HAP-1 (cell line): ENCODE results near the gene PSME4.
"Not testable (repeated sequence)": the region's sequence is repeated elsewhere in the genome, so short reads cannot be mapped to it uniquely, and the experiment has no call there.

ENCODE experiments used
- DNase-seq, 2 experiments: peaks; one replicate each; pipeline ENCODE4 v3.0.0-alpha.2; 2016 to 2020; ENCODE audit warnings: low spot score in 2 of 2
- H3K27me3 ChIP-seq: fragments of 250-450 bp; sonication (Bioruptor Pico); 2 replicates; pipeline ENCODE4 v1.5.1; 2020; ENCODE audit warnings: low read depth, mild to moderate bottlenecking, moderate library complexity
- H3K36me3 ChIP-seq: fragments of 250-450 bp; sonication (Bioruptor Pico); replicated peaks from 2 replicates; pipeline ENCODE4 v1.5.1; 2020; ENCODE audit warnings: mild to moderate bottlenecking
- H3K4me1 ChIP-seq: fragments of 250-450 bp; sonication (Bioruptor Pico); 2 replicates; pipeline ENCODE4 v1.5.1; 2020; ENCODE audit warnings: mild to moderate bottlenecking
- H3K4me3 ChIP-seq: fragments of 250-450 bp; sonication (Bioruptor Pico); 2 replicates; pipeline ENCODE4 v1.5.1; 2020; ENCODE audit warnings: mild to moderate bottlenecking, moderate library complexity
- H3K9me3 ChIP-seq: fragments of 250-450 bp; sonication (Bioruptor Pico); 2 replicates; pipeline ENCODE4 v1.5.1; 2020; ENCODE audit warnings: mild to moderate bottlenecking, moderate library complexity
- in situ Hi-C: fragments of 300-500 bp; cut with MboI; formaldehyde crosslinking; loops from 3 replicates; pipeline ENCODE4 v1.14.3; 2020; ENCODE audit warnings: low sequenced_read_pairs, inconsistent platforms, mixed read lengths

PSME4 gene

GRCh38 chr2:53827398-53828175 is 143.2 kb downstream of the PSME4 start:
- peak in 1 of 2 experiments; percentile 13 for DNase-seq
- no peaks in the 10 kb centered on the region for H3K4me1 ChIP-seq
- in situ Hi-C loops: no loop called here

GRCh38 chr2:53826587-53827397 is 144.0 kb downstream of the PSME4 start:
- in situ Hi-C loops: no loop called here
- Histone ChIP-seq H3K36me3 (no peaks in the 10 kb centered on the region), H3K4me3 (no peak overlapping the region), H3K27me3 (no peaks in the 10 kb centered on the region), H3K4me1 (no peaks in the 10 kb centered on the region), H3K9me3 (no peaks in the 10 kb centered on the region)
- DNase-seq: no peak

More at GRCh38 chr2:53827398-53828175, 143.2 kb downstream of the PSME4 start:
- Histone ChIP-seq H3K36me3 (no peaks in the 10 kb centered on the region), H3K4me3 (no peak overlapping the region), H3K27me3 (no peaks in the 10 kb centered on the region), H3K9me3 (no peaks in the 10 kb centered on the region)

- Histone ChIP-seq H3K27me3 (no peaks in the 10 kb centered on the region), H3K4me1 (no peaks in the 10 kb centered on the region), H3K9me3 (no peaks in the 10 kb centered on the region), H3K36me3 (no peaks in the 10 kb centered on the region), H3K4me3 (no peak overlapping the region)
- in situ Hi-C loops: no loop called here
- DNase-seq: no peak
These were observed 144.8 kb downstream of the PSME4 start for GRCh38 chr2:53826030-53826410.

- H3K36me3 ChIP-seq, H3K4me1 ChIP-seq, H3K9me3 ChIP-seq, H3K4me3 ChIP-seq, in situ Hi-C loops, H3K27me3 ChIP-seq: not testable (repeated sequence)
- peak in 1 of 2 experiments; percentile 38 for DNase-seq
These were observed 147.2 kb downstream of the PSME4 start for GRCh38 chr2:53823639-53824038.

GRCh38 chr2:53821810-53822209 is 149.0 kb downstream of the PSME4 start:
- Histone ChIP-seq H3K36me3 (no peaks in the 10 kb centered on the region; the same call in 1 of the 2 replicates), H3K4me3 (no peak overlapping the region), H3K27me3 (no peaks in the 10 kb centered on the region), H3K9me3 (no peaks in the 10 kb centered on the region), H3K4me1 (no peaks in the 10 kb centered on the region)
- in situ Hi-C loops: no loop called here
- DNase-seq: no peak

- no peaks in the 10 kb centered on the region for H3K27me3 ChIP-seq
- in situ Hi-C loops: no loop called here
These were observed 150.1 kb downstream of the PSME4 start for GRCh38 chr2:53820711-53821110.

GRCh38 chr2:53820048-53820447 is 150.7 kb downstream of the PSME4 start:
- H3K4me3 ChIP-seq: no peak overlapping the region
- H3K4me1 ChIP-seq: no peaks in the 10 kb centered on the region
- H3K27me3 ChIP-seq: no peaks in the 10 kb centered on the region
- peaks cover 3% of the 10 kb centered on the region; the same call in 1 of the 2 replicates for H3K36me3 ChIP-seq
- DNase-seq: no peak
- in situ Hi-C loops: no loop called here
- no peaks in the 10 kb centered on the region for H3K9me3 ChIP-seq

More at GRCh38 chr2:53820711-53821110, 150.1 kb downstream of the PSME4 start:
- no peak overlapping the region for H3K4me3 ChIP-seq
- H3K36me3 ChIP-seq: no peaks in the 10 kb centered on the region; the same call in 1 of the 2 replicates
- H3K9me3 ChIP-seq: no peaks in the 10 kb centered on the region
- DNase-seq: no peak
- no peaks in the 10 kb centered on the region for H3K4me1 ChIP-seq

GRCh38 chr2:53819634-53820033 is 151.2 kb downstream of the PSME4 start:
- H3K27me3 ChIP-seq: no peaks in the 10 kb centered on the region
- H3K4me3 ChIP-seq: no peak overlapping the region
- in situ Hi-C loops: no loop called here
- H3K9me3 ChIP-seq: no peaks in the 10 kb centered on the region
- H3K36me3 ChIP-seq: peaks cover 3% of the 10 kb centered on the region
- H3K4me1 ChIP-seq: no peaks in the 10 kb centered on the region
- no peak for DNase-seq

GRCh38 chr2:53818854-53819435 is 151.8 kb downstream of the PSME4 start:
- DNase-seq: no peak
- no peaks in the 10 kb centered on the region for H3K9me3 ChIP-seq
- in situ Hi-C loops: no loop called here
- H3K4me3 ChIP-seq: no peak overlapping the region
- H3K27me3 ChIP-seq: no peaks in the 10 kb centered on the region
- H3K4me1 ChIP-seq: no peaks in the 10 kb centered on the region
- peaks cover 9% of the 10 kb centered on the region for H3K36me3 ChIP-seq
